SK-N-SH treated with all-trans-retinoic acid at 6 μM for 48 hours (cell line): Measurements from ENCODE around the gene PHACTR4.
"Not testable (repeated sequence)": the region's sequence is repeated elsewhere in the genome, so short reads cannot be mapped to it uniquely, and the experiment has no call there.

Experiments used
- ATAC-seq: fragments of 200-7000 bp; cut with Tn5 transposase; 3 replicates; pipeline ENCODE4 v1.9.1; 2020; ENCODE audit warnings: mild to moderate bottlenecking, moderate library complexity
- ARNTL ChIP-seq: fragments of 450-650 bp; formaldehyde crosslinking; IDR thresholded peaks from 2 replicates; pipeline ENCODE4 v1.5.0; 2020; ENCODE audit warnings: low read depth, mild to moderate bottlenecking, moderate library complexity, borderline replicate concordance
- BACH2 ChIP-seq: fragments of 250-450 bp; sonication (Bioruptor Pico); IDR thresholded peaks from 2 replicates; pipeline ENCODE4 v1.9.0; 2021; ENCODE audit warnings: mild to moderate bottlenecking, borderline replicate concordance
- CSDC2 ChIP-seq: fragments of 250-450 bp; sonication (Bioruptor Pico); IDR thresholded peaks from 2 replicates; pipeline ENCODE4 v1.5.0; 2020; ENCODE audit warnings: mild to moderate bottlenecking, moderate library complexity
- ESRRG ChIP-seq: fragments of 250-450 bp; sonication (Bioruptor Pico); IDR thresholded peaks from 2 replicates; pipeline ENCODE4 v1.6.1; 2021; ENCODE audit warnings: mild to moderate bottlenecking
- GLIS3 ChIP-seq: fragments of 250-450 bp; sonication (Bioruptor Pico); IDR thresholded peaks from 2 replicates; pipeline ENCODE4 v1.5.0; 2020; ENCODE audit warnings: mild to moderate bottlenecking, moderate library complexity
- ISL1 ChIP-seq: fragments of 250-450 bp; sonication (Bioruptor Pico); IDR thresholded peaks from 2 replicates; pipeline ENCODE4 v2.1.2; 2022; ENCODE audit warnings: mild to moderate bottlenecking, moderate library complexity
- OSR1 ChIP-seq: fragments of 250-450 bp; sonication (Bioruptor Pico); IDR thresholded peaks from 2 replicates; pipeline ENCODE4 v1.8.0; 2022; ENCODE audit warnings: moderate library complexity, mild to moderate bottlenecking, inconsistent platforms
- PPARA ChIP-seq: fragments of 250-450 bp; sonication (Bioruptor Pico); IDR thresholded peaks from 2 replicates; pipeline ENCODE4 v1.5.0; 2020; ENCODE audit warnings: mild to moderate bottlenecking, borderline replicate concordance
- RARB ChIP-seq: fragments of 250-450 bp; sonication (Bioruptor Pico); IDR thresholded peaks from 2 replicates; pipeline ENCODE4 v1.8.0; 2021; ENCODE audit warnings: mild to moderate bottlenecking, moderate library complexity
- SNAI2 ChIP-seq: fragments of 250-450 bp; sonication (Bioruptor Pico); IDR thresholded peaks from 2 replicates; pipeline ENCODE4 v1.5.0; 2020; ENCODE audit warnings: mild to moderate bottlenecking, moderate library complexity
- TCF4 ChIP-seq: fragments of 250-450 bp; sonication (Bioruptor Pico); IDR thresholded peaks from 2 replicates; pipeline ENCODE4 v1.8.0; 2021; ENCODE audit warnings: mild to moderate bottlenecking, moderate library complexity, borderline replicate concordance
- TOX ChIP-seq: fragments of 250-450 bp; sonication (Bioruptor Pico); IDR thresholded peaks from 2 replicates; pipeline ENCODE4 v1.8.0; 2021; ENCODE audit warnings: mild to moderate bottlenecking, moderate library complexity, borderline replicate concordance
- ZC3H10 ChIP-seq: fragments of 250-450 bp; sonication (Bioruptor Pico); IDR thresholded peaks from 2 replicates; pipeline ENCODE4 v1.5.1; 2021; ENCODE audit warnings: mild to moderate bottlenecking, moderate library complexity
- ZFP3 ChIP-seq: fragments of 250-450 bp; sonication (Bioruptor Pico); IDR thresholded peaks from 2 replicates; pipeline ENCODE4 v1.5.0; 2020; ENCODE audit warnings: mild to moderate bottlenecking, moderate library complexity
- ZFP30 ChIP-seq: fragments of 450-650 bp; formaldehyde crosslinking; IDR thresholded peaks from 2 replicates; pipeline ENCODE4 v1.5.0; 2022; ENCODE audit warnings: mild to moderate bottlenecking, moderate library complexity
- ZNF565 ChIP-seq: fragments of 450-650 bp; formaldehyde crosslinking; conservative IDR thresholded peaks from 2 replicates; pipeline ENCODE4 v1.5.0; 2020; ENCODE audit warnings: low read depth, mild to moderate bottlenecking, moderate library complexity
- ZNF70 ChIP-seq: fragments of 450-650 bp; formaldehyde crosslinking; IDR thresholded peaks from 2 replicates; pipeline ENCODE4 v1.5.0; 2020; ENCODE audit warnings: mild to moderate bottlenecking, moderate library complexity
- TF ChIP-seq, protein P1 (sequence below): fragments of 250-450 bp; sonication (Bioruptor Pico); IDR thresholded peaks from 2 replicates; pipeline ENCODE4 v1.5.0; 2020; ENCODE audit warnings: mild to moderate bottlenecking, moderate library complexity
- TF ChIP-seq, protein P2 (sequence below): fragments of 250-450 bp; sonication (Bioruptor Pico); IDR thresholded peaks from 2 replicates; pipeline ENCODE4 v1.8.0; 2020; ENCODE audit warnings: mild to moderate bottlenecking, moderate library complexity, borderline replicate concordance
- TF ChIP-seq, protein P3 (sequence below): fragments of 250-450 bp; sonication (Bioruptor Pico); IDR thresholded peaks from 2 replicates; pipeline ENCODE4 v1.8.0; 2021; ENCODE audit warnings: low read depth, mild to moderate bottlenecking, moderate library complexity, borderline replicate concordance
- TF ChIP-seq, protein P4 (sequence below): fragments of 250-450 bp; sonication (Bioruptor Pico); IDR thresholded peaks from 2 replicates; pipeline ENCODE4 v1.5.1; 2021; ENCODE audit warnings: mild to moderate bottlenecking, moderate library complexity
- TF ChIP-seq, protein P5 (sequence below): fragments of 250-450 bp; sonication (Bioruptor Pico); IDR thresholded peaks from 2 replicates; pipeline ENCODE4 v1.5.1; 2020; ENCODE audit warnings: low read depth, mild to moderate bottlenecking, moderate library complexity

PHACTR4 gene

DNA sequence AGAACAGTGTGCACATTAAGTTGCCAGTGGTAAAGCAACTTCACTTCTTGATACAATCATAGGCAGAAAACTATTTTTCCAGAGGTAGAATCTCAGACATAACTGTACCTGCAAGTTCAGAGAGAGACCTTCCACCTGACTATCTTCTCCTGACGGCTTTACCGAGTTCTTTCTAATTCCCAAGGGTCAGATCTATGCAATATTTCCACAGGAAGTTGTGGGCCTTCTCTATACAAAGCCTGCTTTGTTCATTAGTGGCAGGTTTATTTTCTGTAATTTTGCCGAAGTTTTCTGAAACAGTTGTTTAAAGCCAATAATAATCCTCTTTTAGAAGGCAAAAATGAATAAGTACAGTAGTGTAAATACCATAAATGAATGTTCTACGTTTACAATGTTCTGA is 78.1 kb downstream of the PHACTR4 start:
- no peak for TF ChIP-seq SNAI2 (CRISPR knock-in tag)
- TF ChIP-seq ARNTL = no peak
- no peak for TF ChIP-seq ISL1
- no peak for TF ChIP-seq TCF4 (CRISPR knock-in tag)
- TF ChIP-seq ZFP30 (CRISPR knock-in tag) = no peak
- no peak for ATAC-seq

DNA sequence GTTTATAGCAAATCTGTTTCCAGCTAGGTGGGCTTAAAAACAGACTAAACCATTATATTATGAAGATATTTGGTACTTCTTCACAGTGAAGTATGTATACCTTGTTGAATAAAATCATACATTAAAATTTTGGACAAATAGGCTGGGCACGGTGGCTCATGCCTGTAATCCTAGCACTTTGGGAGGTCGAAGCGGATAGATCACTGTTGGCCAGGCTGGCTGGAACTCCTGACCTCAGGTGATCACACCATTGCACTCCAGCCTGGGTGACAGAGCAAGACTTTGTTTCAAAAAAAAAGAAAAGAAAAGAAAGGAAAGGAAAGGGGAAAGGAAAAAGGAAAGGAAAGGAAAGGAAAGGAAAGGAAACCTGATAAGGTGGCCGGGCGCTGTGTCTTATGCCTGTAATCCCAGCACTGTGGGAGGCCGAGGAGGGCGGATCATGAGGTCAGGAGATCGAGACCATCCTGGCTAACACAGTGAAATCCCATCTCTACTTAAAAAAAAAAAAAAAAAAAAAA is 78.6 kb downstream of the PHACTR4 start:
- not testable (repeated sequence) for ATAC-seq

DNA sequence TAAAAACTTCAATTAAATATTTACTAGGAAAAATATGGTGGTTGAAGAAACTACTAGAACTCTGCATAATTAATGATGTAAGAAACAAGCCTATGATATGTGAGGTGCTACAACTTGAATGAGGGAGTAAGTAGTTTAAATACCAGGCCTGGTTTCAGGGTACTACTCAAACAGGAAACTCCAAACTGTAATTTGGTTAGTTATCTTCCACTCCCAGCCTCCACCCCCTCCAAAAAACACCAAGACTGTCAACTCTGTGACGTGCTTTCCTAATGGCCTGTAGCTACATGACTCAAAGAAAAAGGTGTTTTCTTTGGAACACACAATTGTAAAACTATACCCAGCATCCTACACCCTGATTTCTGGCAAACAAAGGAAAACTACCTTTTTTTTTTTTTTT is 80.4 kb downstream of the PHACTR4 start:
- no peak for TF ChIP-seq ZFP3
- TF ChIP-seq, protein P1, sequence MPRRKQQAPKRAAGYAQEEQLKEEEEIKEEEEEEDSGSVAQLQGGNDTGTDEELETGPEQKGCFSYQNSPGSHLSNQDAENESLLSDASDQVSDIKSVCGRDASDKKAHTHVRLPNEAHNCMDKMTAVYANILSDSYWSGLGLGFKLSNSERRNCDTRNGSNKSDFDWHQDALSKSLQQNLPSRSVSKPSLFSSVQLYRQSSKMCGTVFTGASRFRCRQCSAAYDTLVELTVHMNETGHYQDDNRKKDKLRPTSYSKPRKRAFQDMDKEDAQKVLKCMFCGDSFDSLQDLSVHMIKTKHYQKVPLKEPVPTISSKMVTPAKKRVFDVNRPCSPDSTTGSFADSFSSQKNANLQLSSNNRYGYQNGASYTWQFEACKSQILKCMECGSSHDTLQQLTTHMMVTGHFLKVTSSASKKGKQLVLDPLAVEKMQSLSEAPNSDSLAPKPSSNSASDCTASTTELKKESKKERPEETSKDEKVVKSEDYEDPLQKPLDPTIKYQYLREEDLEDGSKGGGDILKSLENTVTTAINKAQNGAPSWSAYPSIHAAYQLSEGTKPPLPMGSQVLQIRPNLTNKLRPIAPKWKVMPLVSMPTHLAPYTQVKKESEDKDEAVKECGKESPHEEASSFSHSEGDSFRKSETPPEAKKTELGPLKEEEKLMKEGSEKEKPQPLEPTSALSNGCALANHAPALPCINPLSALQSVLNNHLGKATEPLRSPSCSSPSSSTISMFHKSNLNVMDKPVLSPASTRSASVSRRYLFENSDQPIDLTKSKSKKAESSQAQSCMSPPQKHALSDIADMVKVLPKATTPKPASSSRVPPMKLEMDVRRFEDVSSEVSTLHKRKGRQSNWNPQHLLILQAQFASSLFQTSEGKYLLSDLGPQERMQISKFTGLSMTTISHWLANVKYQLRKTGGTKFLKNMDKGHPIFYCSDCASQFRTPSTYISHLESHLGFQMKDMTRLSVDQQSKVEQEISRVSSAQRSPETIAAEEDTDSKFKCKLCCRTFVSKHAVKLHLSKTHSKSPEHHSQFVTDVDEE = no peak
- no peak for TF ChIP-seq SNAI2 (CRISPR knock-in tag)
- TF ChIP-seq ZNF70 = no peak
- TF ChIP-seq, protein P2, sequence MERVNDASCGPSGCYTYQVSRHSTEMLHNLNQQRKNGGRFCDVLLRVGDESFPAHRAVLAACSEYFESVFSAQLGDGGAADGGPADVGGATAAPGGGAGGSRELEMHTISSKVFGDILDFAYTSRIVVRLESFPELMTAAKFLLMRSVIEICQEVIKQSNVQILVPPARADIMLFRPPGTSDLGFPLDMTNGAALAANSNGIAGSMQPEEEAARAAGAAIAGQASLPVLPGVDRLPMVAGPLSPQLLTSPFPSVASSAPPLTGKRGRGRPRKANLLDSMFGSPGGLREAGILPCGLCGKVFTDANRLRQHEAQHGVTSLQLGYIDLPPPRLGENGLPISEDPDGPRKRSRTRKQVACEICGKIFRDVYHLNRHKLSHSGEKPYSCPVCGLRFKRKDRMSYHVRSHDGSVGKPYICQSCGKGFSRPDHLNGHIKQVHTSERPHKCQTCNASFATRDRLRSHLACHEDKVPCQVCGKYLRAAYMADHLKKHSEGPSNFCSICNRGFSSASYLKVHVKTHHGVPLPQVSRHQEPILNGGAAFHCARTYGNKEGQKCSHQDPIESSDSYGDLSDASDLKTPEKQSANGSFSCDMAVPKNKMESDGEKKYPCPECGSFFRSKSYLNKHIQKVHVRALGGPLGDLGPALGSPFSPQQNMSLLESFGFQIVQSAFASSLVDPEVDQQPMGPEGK (CRISPR knock-in tag) = no peak
- no peak for TF ChIP-seq PPARA (CRISPR knock-in tag)
- TF ChIP-seq OSR1 (CRISPR knock-in tag) = no peak
- TF ChIP-seq, protein P3, sequence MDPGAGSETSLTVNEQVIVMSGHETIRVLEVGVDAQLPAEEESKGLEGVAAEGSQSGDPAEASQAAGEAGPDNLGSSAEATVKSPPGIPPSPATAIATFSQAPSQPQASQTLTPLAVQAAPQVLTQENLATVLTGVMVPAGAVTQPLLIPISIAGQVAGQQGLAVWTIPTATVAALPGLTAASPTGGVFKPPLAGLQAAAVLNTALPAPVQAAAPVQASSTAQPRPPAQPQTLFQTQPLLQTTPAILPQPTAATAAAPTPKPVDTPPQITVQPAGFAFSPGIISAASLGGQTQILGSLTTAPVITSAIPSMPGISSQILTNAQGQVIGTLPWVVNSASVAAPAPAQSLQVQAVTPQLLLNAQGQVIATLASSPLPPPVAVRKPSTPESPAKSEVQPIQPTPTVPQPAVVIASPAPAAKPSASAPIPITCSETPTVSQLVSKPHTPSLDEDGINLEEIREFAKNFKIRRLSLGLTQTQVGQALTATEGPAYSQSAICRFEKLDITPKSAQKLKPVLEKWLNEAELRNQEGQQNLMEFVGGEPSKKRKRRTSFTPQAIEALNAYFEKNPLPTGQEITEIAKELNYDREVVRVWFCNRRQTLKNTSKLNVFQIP (CRISPR knock-in tag) = no peak
- TF ChIP-seq TCF4 (CRISPR knock-in tag) = no peak
- TF ChIP-seq TOX (CRISPR knock-in tag) = no peak
- TF ChIP-seq, protein P4, sequence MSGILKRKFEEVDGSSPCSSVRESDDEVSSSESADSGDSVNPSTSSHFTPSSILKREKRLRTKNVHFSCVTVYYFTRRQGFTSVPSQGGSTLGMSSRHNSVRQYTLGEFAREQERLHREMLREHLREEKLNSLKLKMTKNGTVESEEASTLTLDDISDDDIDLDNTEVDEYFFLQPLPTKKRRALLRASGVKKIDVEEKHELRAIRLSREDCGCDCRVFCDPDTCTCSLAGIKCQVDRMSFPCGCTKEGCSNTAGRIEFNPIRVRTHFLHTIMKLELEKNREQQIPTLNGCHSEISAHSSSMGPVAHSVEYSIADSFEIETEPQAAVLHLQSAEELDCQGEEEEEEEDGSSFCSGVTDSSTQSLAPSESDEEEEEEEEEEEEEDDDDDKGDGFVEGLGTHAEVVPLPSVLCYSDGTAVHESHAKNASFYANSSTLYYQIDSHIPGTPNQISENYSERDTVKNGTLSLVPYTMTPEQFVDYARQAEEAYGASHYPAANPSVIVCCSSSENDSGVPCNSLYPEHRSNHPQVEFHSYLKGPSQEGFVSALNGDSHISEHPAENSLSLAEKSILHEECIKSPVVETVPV (CRISPR knock-in tag) = no peak
- no peak for TF ChIP-seq ISL1
- no peak for TF ChIP-seq ZFP30 (CRISPR knock-in tag)
- TF ChIP-seq, protein P5, sequence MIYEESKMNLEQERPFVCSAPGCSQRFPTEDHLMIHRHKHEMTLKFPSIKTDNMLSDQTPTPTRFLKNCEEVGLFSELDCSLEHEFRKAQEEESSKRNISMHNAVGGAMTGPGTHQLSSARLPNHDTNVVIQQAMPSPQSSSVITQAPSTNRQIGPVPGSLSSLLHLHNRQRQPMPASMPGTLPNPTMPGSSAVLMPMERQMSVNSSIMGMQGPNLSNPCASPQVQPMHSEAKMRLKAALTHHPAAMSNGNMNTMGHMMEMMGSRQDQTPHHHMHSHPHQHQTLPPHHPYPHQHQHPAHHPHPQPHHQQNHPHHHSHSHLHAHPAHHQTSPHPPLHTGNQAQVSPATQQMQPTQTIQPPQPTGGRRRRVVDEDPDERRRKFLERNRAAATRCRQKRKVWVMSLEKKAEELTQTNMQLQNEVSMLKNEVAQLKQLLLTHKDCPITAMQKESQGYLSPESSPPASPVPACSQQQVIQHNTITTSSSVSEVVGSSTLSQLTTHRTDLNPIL (CRISPR knock-in tag) = no peak
- no peak for TF ChIP-seq RARB (CRISPR knock-in tag)
- no peak for TF ChIP-seq ZNF565 (CRISPR knock-in tag)
- no peak for TF ChIP-seq BACH2 (CRISPR knock-in tag)
- no peak for TF ChIP-seq ZC3H10 (CRISPR knock-in tag)
- TF ChIP-seq ARNTL = no peak
- TF ChIP-seq ESRRG = no peak
- ATAC-seq = no peak; the same call in 2 of the 3 replicates

DNA sequence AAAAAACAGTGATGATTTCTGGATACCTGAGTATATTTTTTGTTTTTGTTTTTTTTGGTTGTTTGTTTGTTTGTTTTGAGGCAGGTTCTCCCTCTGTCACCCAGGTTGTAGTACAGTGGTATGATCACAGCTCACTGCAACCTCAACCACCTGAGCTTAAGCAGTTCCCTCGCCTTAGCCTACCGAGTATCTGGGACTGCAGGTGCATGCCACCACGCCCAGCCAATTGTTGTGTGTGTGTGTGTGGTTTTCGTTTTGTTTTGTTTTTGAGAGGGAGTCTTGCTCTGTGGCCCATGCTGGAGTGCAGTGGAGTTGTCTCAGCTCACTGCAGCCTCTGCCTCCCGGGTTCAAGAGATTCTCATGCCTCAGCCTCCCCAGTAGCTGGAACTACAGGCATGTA is 81.0 kb downstream of the PHACTR4 start:
- no peak for ATAC-seq
- no peak for TF ChIP-seq BACH2 (CRISPR knock-in tag)
- TF ChIP-seq OSR1 (CRISPR knock-in tag) = no peak
- TF ChIP-seq, protein P3 (CRISPR knock-in tag) = no peak
- no peak for TF ChIP-seq PPARA (CRISPR knock-in tag)
- no peak for TF ChIP-seq ZFP3
- TF ChIP-seq RARB (CRISPR knock-in tag) = no peak
- TF ChIP-seq ESRRG = no peak
- TF ChIP-seq, protein P2 (CRISPR knock-in tag) = no peak
- TF ChIP-seq GLIS3 (CRISPR knock-in tag) = no peak
- TF ChIP-seq CSDC2 (CRISPR knock-in tag) = no peak
- TF ChIP-seq, protein P5 (CRISPR knock-in tag) = no peak
- TF ChIP-seq ZNF70 = no peak
